Ectodermal cell (in vitro differentiated cells): Measurements from ENCODE around the gene LZTS2.

Source experiments
- H3K27ac ChIP-seq: 2 replicates; pipeline ENCODE4 v1.7.0; 2013; ENCODE audit warnings: mild to moderate bottlenecking, low read depth, low read length; ENCODE audit not compliant: insufficient read depth, poor library complexity, severe bottlenecking
- H3K27me3 ChIP-seq: 2 replicates; pipeline ENCODE4 v1.7.0; 2013; ENCODE audit warnings: mild to moderate bottlenecking, low read length; ENCODE audit not compliant: insufficient read depth, control insufficient read depth, poor library complexity, severe bottlenecking
- H3K36me3 ChIP-seq: one replicate; pipeline ENCODE4 v1.7.0; 2013; ENCODE audit warnings: low read length; ENCODE audit not compliant: control insufficient read depth, insufficient read depth
- H3K4me1 ChIP-seq: one replicate; pipeline ENCODE4 v1.7.0; 2013; ENCODE audit warnings: low read length; ENCODE audit not compliant: control insufficient read depth, insufficient read depth
- H3K4me3 ChIP-seq: 2 replicates; pipeline ENCODE4 v1.7.0; 2013; ENCODE audit warnings: low read depth, low read length, control low read depth; ENCODE audit not compliant: insufficient read depth
- H3K9me3 ChIP-seq: 2 replicates; pipeline ENCODE4 v1.7.0; 2013; ENCODE audit warnings: mild to moderate bottlenecking, low read length, moderate library complexity; ENCODE audit not compliant: control insufficient read depth
- WGBS, 2 experiments: methylation state at CpG; one replicate each; pipeline ENCODE4 v1.1.7; 2013; ENCODE audit warnings: missing lambda C conversion rate in 2 of 2; 5-methylcytosine and 5-hydroxymethylcytosine counted together

LZTS2 gene

DNA sequence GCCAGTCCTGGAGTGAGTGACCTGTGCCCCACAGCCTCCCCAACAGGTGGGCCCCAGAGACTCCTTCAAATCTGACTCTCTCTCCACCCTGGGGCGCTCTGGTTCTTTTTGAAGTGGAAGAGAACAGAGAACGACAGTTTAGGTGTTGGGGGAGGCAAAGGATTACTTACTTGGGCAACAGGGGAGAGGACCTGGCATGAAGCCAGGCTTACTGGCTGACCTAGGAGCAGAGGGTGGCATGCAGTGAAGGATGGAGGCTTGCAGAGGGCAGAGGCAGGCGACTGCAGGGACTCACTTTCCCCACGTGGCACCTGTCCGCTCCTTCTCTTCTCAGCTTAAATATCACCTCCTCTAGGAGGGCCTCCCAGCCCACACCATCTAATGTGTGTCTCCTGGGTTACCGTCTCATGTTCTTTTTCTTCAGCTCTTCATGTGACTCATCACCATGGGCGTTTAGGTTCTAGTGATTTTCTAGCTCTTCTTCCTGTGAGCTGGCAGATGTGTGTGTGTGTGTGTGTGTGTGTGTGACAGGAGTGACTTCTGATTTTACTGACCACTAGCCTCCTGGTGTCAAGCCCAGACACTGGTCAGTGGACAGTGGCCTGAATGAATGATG lies 15.5 kb downstream of the LZTS2 start:
- H3K27ac ChIP-seq = no peak overlapping the region
- 52 to 60% methylated on average over 6 to 7 of the region's 7 CpGs for WGBS, 2 experiments
- no peaks in the 10 kb centered on the region for H3K36me3 ChIP-seq
- H3K4me1 ChIP-seq = peaks cover 14% of the 10 kb centered on the region
- no peak overlapping the region for H3K4me3 ChIP-seq
- peaks cover 53% of the 10 kb centered on the region for H3K27me3 ChIP-seq
- no peaks in the 10 kb centered on the region for H3K9me3 ChIP-seq

DNA sequence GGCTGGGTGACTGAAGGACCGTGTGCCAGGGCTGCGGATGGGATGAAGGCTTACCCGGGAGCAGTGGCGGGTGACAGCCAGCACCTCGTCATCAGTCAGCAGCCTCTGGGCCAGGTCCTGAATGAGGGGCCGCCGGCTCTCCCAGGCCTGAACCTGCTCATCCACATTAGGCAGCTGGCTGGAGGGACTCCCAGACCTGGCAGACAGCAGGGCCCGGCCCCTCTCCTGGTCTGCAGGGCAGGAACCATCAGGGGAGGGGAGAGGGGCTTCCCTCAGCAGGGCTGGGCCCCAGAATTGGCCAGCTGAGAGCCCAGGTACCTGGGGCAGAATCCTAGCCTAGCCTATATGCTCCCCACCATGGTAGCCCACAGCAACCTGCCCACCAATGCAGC lies 16.0 kb downstream of the LZTS2 start:
- WGBS, 2 experiments = 87 to 88% methylated on average over 8 of the region's 8 CpGs
- Histone ChIP-seq H3K4me1 (peaks cover 14% of the 10 kb centered on the region), H3K27me3 (peaks cover 58% of the 10 kb centered on the region), H3K4me3 (no peak overlapping the region), H3K36me3 (no peaks in the 10 kb centered on the region), H3K27ac (no peak overlapping the region), H3K9me3 (no peaks in the 10 kb centered on the region)

DNA sequence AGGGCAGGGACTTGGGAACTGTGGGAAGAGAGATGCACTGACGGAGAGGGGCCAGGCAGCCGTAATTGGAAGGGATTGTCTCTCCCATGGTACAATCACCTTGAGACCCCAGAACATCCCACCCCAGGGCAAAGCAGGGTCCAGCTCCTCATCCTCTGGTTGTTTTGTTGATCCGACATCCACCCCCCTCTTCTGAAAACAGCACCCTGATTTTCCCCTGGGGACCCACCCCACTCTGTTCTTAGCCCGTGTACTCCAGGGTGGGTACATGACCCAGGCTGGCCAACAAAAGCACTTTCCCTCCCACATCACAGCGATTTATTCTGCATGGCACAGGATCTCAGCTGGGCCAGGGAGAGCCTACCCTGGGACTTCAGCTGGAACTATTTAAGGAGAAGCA lies 17.2 kb downstream of the LZTS2 start:
- 56 to 65% methylated on average over 5 of the region's 5 CpGs for WGBS, 2 experiments
- Histone ChIP-seq H3K9me3 (no peaks in the 10 kb centered on the region), H3K4me1 (peaks cover 14% of the 10 kb centered on the region)

DNA sequence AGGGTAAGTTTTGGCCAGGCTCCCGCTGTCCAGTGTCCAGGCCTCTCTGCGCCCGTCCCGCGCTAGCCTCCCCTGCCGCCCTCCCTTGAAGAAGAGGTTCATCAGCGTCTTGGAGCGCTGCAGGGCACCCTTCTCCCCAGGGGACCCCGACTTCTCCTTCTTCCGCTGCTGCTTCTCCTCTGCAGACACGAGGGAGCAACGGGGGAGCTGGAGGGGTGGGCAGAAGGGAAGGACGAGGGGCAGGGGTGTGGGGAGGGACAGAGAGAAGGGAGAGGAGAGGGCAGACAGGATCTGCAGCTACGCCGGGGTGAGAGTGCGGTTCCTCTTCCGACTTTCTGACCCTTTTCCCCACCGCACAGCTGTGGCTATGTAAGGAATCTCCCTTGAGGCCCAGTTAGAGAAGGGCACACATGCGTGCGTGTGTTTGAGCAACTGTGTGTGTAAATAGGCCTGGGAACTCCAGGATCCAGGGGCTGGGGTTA lies 18.6 kb downstream of the LZTS2 start:
- H3K27ac ChIP-seq = no peak overlapping the region
- 12 to 14% methylated on average over 20 of the region's 20 CpGs for WGBS, 2 experiments
- peaks cover 14% of the 10 kb centered on the region for H3K4me1 ChIP-seq
- H3K9me3 ChIP-seq = no peaks in the 10 kb centered on the region
- H3K36me3 ChIP-seq = no peaks in the 10 kb centered on the region
- peaks cover 59% of the 10 kb centered on the region for H3K27me3 ChIP-seq
- no peak overlapping the region for H3K4me3 ChIP-seq

More for the DNA sequence above, 17.2 kb downstream of the LZTS2 start:
- H3K27ac ChIP-seq = no peak overlapping the region
- H3K36me3 ChIP-seq = no peaks in the 10 kb centered on the region
- H3K27me3 ChIP-seq = peaks cover 59% of the 10 kb centered on the region
- no peak overlapping the region for H3K4me3 ChIP-seq

DNA sequence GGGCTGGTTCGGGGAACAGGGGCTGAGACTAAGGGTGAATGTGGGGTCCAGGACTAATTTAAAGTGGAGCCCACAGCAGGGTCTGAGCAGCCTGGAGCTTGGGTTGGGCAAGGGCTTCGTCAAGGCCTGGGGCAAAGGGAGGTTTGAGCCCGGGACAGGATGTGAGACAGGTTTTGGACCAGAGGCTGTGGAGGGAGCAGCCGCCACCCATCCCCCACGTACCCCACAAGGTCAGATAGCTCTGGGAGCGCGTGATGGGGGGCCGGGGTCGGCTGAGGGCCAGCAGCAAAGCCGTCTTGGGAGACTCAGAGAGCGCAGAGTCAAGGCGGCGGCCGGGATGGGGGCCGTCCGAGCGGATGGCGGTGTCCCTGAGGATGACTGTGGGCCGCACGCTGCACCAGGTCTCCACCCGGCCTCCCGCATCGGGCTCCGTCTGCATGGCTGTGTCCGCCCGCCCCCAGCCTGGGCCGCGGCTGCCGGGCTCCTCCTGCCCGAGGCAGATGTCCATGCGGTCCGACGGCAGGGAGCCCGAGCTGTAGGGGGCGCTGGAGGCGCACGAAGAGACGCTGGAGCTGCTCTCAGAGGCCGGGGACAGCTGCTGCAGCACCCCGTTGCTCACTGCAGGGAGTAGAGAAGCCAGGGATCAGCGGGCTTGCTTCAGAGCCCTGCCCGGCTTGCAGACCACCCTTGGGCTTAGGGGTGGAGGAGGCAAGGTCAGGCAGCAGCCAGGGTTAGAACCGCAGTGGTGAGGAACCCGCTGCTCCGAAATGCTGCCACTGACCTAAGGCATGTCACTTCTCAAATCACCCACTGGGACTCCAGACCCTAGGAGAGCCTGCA lies 19.2 kb downstream of the LZTS2 start:
- H3K36me3 ChIP-seq = no peaks in the 10 kb centered on the region
- peaks cover 59% of the 10 kb centered on the region for H3K27me3 ChIP-seq
- 8 to 9% methylated on average over 45 of the region's 45 CpGs for WGBS, 2 experiments
- peak overlapping the region; percentile 9 for H3K4me3 ChIP-seq
- H3K9me3 ChIP-seq = no peaks in the 10 kb centered on the region
- peaks cover 14% of the 10 kb centered on the region for H3K4me1 ChIP-seq
- H3K27ac ChIP-seq = no peak overlapping the region

DNA sequence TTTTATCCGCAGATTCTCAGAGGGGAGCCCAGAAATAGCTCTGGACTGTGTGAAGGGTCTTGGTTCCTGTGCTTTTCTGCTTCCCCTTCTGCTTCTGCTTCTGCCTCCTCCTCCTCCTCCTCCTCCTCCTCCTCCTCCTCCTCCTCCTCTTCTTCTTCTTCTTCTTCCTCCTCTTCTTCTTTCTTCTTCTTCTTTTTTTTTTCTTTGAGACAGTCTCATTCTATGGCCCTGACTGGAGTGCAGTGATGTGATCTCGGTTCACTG lies 19.8 kb downstream of the LZTS2 start:
- 45 to 47% methylated on average over 2 of the region's 2 CpGs for WGBS, 2 experiments
- no peaks in the 10 kb centered on the region for H3K36me3 ChIP-seq
- H3K27ac ChIP-seq = no peak overlapping the region
- H3K9me3 ChIP-seq = no peaks in the 10 kb centered on the region
- H3K4me3 ChIP-seq = no peak overlapping the region
- H3K27me3 ChIP-seq = peaks cover 59% of the 10 kb centered on the region
- H3K4me1 ChIP-seq = peaks cover 14% of the 10 kb centered on the region

DNA sequence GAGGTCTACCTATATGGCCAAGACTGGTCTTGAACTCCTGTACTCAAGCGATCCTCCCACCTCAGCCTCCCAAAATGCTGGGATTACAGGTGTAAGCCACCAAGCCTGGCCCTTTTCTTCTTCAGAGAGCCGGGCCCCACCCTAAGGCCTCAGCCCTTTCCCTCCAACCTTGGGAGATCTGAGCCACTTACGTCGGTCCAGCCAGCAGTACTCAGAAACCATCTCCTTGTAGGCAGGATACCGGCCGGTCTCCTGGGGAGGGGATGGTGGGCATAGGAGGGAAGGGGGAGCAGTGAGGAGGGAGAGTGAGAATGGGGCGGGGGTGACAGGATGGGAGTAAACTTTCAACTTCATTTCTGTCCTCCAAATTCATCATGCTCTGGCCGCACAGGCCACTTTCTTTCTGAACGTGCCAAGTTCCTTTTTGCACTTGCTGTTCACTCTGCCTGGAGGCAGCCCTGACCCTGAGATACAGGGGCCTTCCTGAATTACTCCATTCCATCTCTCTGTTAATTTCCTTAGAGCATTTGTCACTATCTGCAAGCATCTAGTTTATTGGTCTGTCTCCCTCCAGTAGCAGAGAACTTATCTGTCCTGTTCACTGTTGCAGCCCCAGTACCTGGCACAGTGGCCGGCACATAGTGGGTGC lies 20.9 kb downstream of the LZTS2 start:
- Histone ChIP-seq H3K9me3 (no peaks in the 10 kb centered on the region), H3K36me3 (no peaks in the 10 kb centered on the region), H3K27ac (no peak overlapping the region), H3K27me3 (peaks cover 49% of the 10 kb centered on the region), H3K4me3 (no peak overlapping the region), H3K4me1 (peaks cover 14% of the 10 kb centered on the region)
- 81 to 84% methylated on average over 10 of the region's 10 CpGs for WGBS, 2 experiments

DNA sequence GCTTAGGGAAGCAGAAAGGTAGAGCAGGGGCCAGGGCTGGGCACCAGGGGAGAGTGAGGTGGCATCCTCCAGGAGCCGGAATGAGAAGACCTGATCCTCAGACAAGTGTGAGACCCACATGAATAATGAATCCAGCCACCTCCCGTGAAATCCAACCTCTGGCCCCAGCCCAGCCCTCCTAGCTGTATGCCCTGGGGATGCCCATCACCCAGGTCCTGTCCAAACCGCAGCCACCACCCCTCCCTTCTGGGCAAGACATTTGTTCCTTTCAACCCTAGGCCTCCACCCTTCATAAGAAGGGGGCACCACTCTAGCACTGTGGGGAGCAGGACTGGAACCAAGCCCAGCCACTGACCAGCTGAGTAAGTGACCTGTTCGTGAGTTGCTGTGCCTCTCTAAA lies 21.6 kb downstream of the LZTS2 start:
- Histone ChIP-seq H3K27me3 (peaks cover 44% of the 10 kb centered on the region), H3K27ac (no peak overlapping the region)
- 89 to 94% methylated on average over 4 of the region's 4 CpGs for WGBS, 2 experiments

DNA sequence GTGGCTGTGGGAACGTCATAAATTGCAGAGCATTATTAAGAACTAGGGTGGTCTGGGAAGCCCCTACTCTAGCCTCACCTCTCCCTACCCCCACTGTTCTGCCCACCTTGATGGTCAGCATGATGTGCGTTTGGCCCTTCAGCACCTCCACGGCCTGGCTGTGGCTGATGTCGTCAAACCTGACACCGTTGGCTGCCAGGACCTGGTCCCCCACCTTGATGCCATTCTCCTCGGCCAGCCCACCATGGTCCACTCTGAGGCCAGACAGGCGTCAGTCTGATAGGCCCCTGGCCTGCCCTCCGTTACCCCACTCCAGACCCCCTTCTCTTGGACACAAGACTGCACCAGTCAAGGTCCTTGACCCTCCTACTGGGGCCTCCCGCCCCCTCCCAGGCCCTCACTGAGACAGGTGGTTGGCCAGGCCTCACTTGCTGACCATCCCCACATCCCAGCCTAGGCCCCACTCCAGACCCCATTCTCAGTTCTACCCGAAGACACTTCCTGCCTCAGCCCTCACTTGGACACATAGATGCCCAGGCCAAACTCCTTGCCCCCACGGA lies 22.2 kb downstream of the LZTS2 start:
- 89 to 90% methylated on average over 11 of the region's 11 CpGs for WGBS, 2 experiments
- Histone ChIP-seq H3K27me3 (peaks cover 39% of the 10 kb centered on the region), H3K9me3 (no peaks in the 10 kb centered on the region), H3K4me1 (peaks cover 9% of the 10 kb centered on the region), H3K36me3 (no peaks in the 10 kb centered on the region), H3K4me3 (no peak overlapping the region), H3K27ac (no peak overlapping the region)

More for the DNA sequence above, 21.6 kb downstream of the LZTS2 start:
- H3K4me3 ChIP-seq = no peak overlapping the region
- H3K9me3 ChIP-seq = no peaks in the 10 kb centered on the region
- H3K36me3 ChIP-seq = no peaks in the 10 kb centered on the region
- peaks cover 12% of the 10 kb centered on the region for H3K4me1 ChIP-seq
